HCT116 (cell line): ENCODE results near the gene GPR173. TPM values are rescaled to one million over a fixed set of nuclear protein-coding genes. Genes with fewer than 3 reads are reported as not detected.

Source experiments
- ATAC-seq: fragments of 200-7000 bp; cut with Tn5 transposase; 2 replicates; pipeline ENCODE4 v1.9.1; 2020; ENCODE audit warnings: mild to moderate bottlenecking, moderate library complexity
- BruUV-seq: library from RNA; stranded (reverse); fragments of 400-500 nt; replicated peaks from 2 replicates; lab custom pipeline; 2021; lab: Mats Ljungman, UMichigan
- CTCF ChIA-PET: fragments of 300-600 bp; sonication (Branson Sonifier 250); formaldehyde crosslinking; loops from one replicate; lab custom pipeline; 2021; ENCODE audit warnings: antibody characterized with exemption; lab: Charles Lee
- POLR2A ChIA-PET: fragments of 300-600, 350-600 bp; sonication (Branson Sonifier 250); formaldehyde crosslinking; loops from one replicate; lab custom pipeline; 2021; ENCODE audit warnings: antibody characterized with exemption; lab: Charles Lee
- RAD21 ChIA-PET, 2 experiments: fragments of 300-600 bp; sonication (Branson Sonifier 250); formaldehyde crosslinking; loops; one replicate each; lab custom pipeline; 2023; ENCODE audit warnings: low total read pairs in 2 of 2; ENCODE audit not compliant: uncharacterized antibody in 2 of 2, unreplicated experiment in 2 of 2, low non-redundant PET in 1 of 2; lab: Charles Lee
- DNase-seq: peaks from one replicate; pipeline ENCODE4 v3.0.0-alpha.2; 2010; ENCODE audit warnings: low read depth, low spot score
- H2AFZ ChIP-seq: fragments of 200-600 bp; shearing (Covaris generic), sonication (generic); 2 replicates; pipeline ENCODE4 v1.6.1; 2017; ENCODE audit warnings: low read depth, mixed run types, mixed read lengths, antibody characterized with exemption, low read length; ENCODE audit not compliant: poor library complexity, severe bottlenecking
- H3K27ac ChIP-seq: 2 replicates; pipeline ENCODE4 v1.5.1; 2012; ENCODE audit warnings: low read depth, low read length
- H3K27me3 ChIP-seq: fragments of 200-600 bp; sonication (generic); 2 replicates; pipeline ENCODE4 v1.6.1; 2016; ENCODE audit warnings: mixed run types, low read length, mixed read lengths; ENCODE audit not compliant: insufficient read depth
- H3K36me3 ChIP-seq, 2 experiments: fragments of 200-500 bp in 1 of 2; fragments of 200-600 bp in 1 of 2; sonication (Bioruptor generic) in 1 of 2; sonication (generic) in 1 of 2; 2 replicates each; pipeline versions ENCODE4 v1.5.1 to v1.6.1; 2014 to 2016; ENCODE audit warnings: low read length in 2 of 2, inconsistent platforms in 1 of 2, mixed read lengths in 1 of 2, mixed run types in 1 of 2; ENCODE audit not compliant: insufficient read depth in 2 of 2, control insufficient read depth in 1 of 2
- H3K4me1 ChIP-seq, 2 experiments: fragments of 200-600 bp in 1 of 2; sonication (generic) in 1 of 2; 2 replicates each; pipeline versions ENCODE4 v1.5.1 to v1.6.1; 2012 to 2017; ENCODE audit warnings: low read length in 2 of 2, inconsistent platforms in 1 of 2, mild to moderate bottlenecking in 1 of 2, mixed read lengths in 1 of 2, mixed run types in 1 of 2, moderate library complexity in 1 of 2; ENCODE audit not compliant: insufficient read depth in 2 of 2, control insufficient read depth in 1 of 2
- H3K4me2 ChIP-seq: fragments of 200-600 bp; sonication (generic); 2 replicates; pipeline ENCODE4 v1.6.1; 2017; ENCODE audit warnings: mixed run types, low read length, mixed read lengths
- H3K4me3 ChIP-seq, 2 experiments: fragments of 200-600 bp in 1 of 2; sonication (generic) in 1 of 2; replicated peaks in 1 of 2; 2 replicates each; pipeline ENCODE4 v1.5.1; 2011 to 2016; ENCODE audit warnings: low read length in 2 of 2, control low read depth in 1 of 2, low read depth in 1 of 2, mild to moderate bottlenecking in 1 of 2, mixed read lengths in 1 of 2, mixed run types in 1 of 2
- H3K79me2 ChIP-seq: fragments of 200-600 bp; sonication (generic); 2 replicates; pipeline ENCODE4 v1.6.1; 2017; ENCODE audit warnings: mild to moderate bottlenecking, mixed run types, low read length, moderate library complexity, mixed read lengths; ENCODE audit not compliant: insufficient read depth
- H3K9ac ChIP-seq: fragments of 200-600 bp; sonication (generic); 2 replicates; pipeline ENCODE4 v1.6.1; 2016; ENCODE audit warnings: low read length, mixed read lengths
- H3K9me2 ChIP-seq: fragments of 200-600 bp; sonication (generic), shearing (Covaris generic); 2 replicates; pipeline ENCODE4 v1.6.1; 2017; ENCODE audit warnings: mixed run types, mild to moderate bottlenecking, moderate library complexity; ENCODE audit not compliant: insufficient read depth
- H3K9me3 ChIP-seq, 2 experiments: fragments of 200-500 bp in 1 of 2; fragments of 200-600 bp in 1 of 2; sonication (Bioruptor generic) in 1 of 2; sonication (generic) in 1 of 2; 2 replicates each; pipeline ENCODE4 v1.6.1; 2014 to 2017; ENCODE audit warnings: low read length in 2 of 2, mixed read lengths in 2 of 2, inconsistent platforms in 1 of 2, low read depth in 1 of 2, mild to moderate bottlenecking in 1 of 2, mixed run types in 1 of 2, moderate library complexity in 1 of 2; ENCODE audit not compliant: control insufficient read depth in 1 of 2, insufficient read depth in 1 of 2
- H4K20me1 ChIP-seq: fragments of 200-600 bp; sonication (generic), shearing (Covaris generic); 2 replicates; pipeline ENCODE4 v1.6.1; 2017; ENCODE audit warnings: mixed run types, mild to moderate bottlenecking, moderate library complexity; ENCODE audit not compliant: insufficient read depth
- ATF3 ChIP-seq: IDR thresholded peaks from 2 replicates; pipeline ENCODE4 v1.6.1; 2012
- CBX3 ChIP-seq: IDR thresholded peaks from 2 replicates; pipeline ENCODE4 v1.6.1; 2012; ENCODE audit warnings: low read depth
- CTCF ChIP-seq, 3 experiments: fragments of 200-600 bp in 1 of 3; sonication (generic) in 1 of 3; IDR thresholded peaks in 2 of 3; conservative IDR thresholded peaks in 1 of 3; 2 replicates each; pipeline ENCODE4 v1.5.1; 2012 to 2017; ENCODE audit warnings: low read depth in 2 of 3, low read length in 2 of 3, antibody characterized with exemption in 1 of 3, borderline replicate concordance in 1 of 3, control low read depth in 1 of 3, mild to moderate bottlenecking in 1 of 3, mixed read lengths in 1 of 3, mixed run types in 1 of 3, moderate library complexity in 1 of 3; ENCODE audit not compliant: insufficient read depth in 1 of 3
- ELF1 ChIP-seq: IDR thresholded peaks from 2 replicates; pipeline ENCODE4 v1.6.1; 2012; ENCODE audit warnings: low read depth, borderline replicate concordance
- EZH2 ChIP-seq: fragments of 200-600 bp; sonication (generic); IDR thresholded peaks from 2 replicates; pipeline ENCODE4 v1.6.1; 2017; ENCODE audit warnings: antibody characterized with exemption, mixed run types
- EZH2phosphoT487 ChIP-seq: fragments of 200-600 bp; IDR thresholded peaks from 2 replicates; pipeline ENCODE4 v1.6.1; 2018; ENCODE audit warnings: antibody characterized with exemption, borderline replicate concordance
- POLR2AphosphoS5 ChIP-seq: IDR thresholded peaks from 2 replicates; pipeline ENCODE4 v1.6.1; 2011; ENCODE audit warnings: mild to moderate bottlenecking, low read depth, low read length, moderate library complexity
- SIN3A ChIP-seq: IDR thresholded peaks from 2 replicates; pipeline ENCODE4 v1.6.1; 2012; ENCODE audit warnings: low read depth
- SP1 ChIP-seq: IDR thresholded peaks from 2 replicates; pipeline ENCODE4 v1.6.1; 2012; ENCODE audit warnings: low read depth
- SRF ChIP-seq: IDR thresholded peaks from 2 replicates; pipeline ENCODE4 v1.6.1; 2012; ENCODE audit warnings: low read depth
- ZBTB33 ChIP-seq: IDR thresholded peaks from 2 replicates; pipeline ENCODE4 v1.6.1; 2011; ENCODE audit warnings: mild to moderate bottlenecking, low read length, moderate library complexity; ENCODE audit not compliant: insufficient replicate concordance; ENCODE audit errors: extremely low read depth
- intact Hi-C: fragments of 100-400 bp; cut with micrococcal nuclease; formaldehyde crosslinking; loops from 2 replicates; pipeline ENCODE4 v1.10.0; 2022
- total RNA-seq: library from RNA; stranded (reverse); gene quantifications from one replicate; pipeline ENCODE4 v1.2.1, GENCODE V29; 2021; ENCODE audit not compliant: unreplicated experiment

GPR173 gene
- total RNA-seq, 1 experiment from 2014 or later: 3.4 TPM

GRCh38 chrX:53086464-53086863, 37.9 kb downstream of the GPR173 start (continued):
- TF ChIP-seq CTCF (IDR thresholded peaks at IDR 0.05 in 2 of 3, conservative IDR thresholded peaks at IDR 0.05 in 1 of 3; ENCODE audit: borderline replicate concordance in 1 of 3, insufficient read depth in 1 of 3, low read depth in 2 of 3, low read length in 2 of 3) (no peak), CBX3 (no peak), SRF (no peak)
- TF ChIP-seq, all 23 proteins: peak for 0

- peaks cover 0 to 10% of the 10 kb centered on the region in 2 experiments; a peak in 1 of 4 replicates for H3K36me3 ChIP-seq
- no peak overlapping the region for H3K27ac ChIP-seq
- no peak overlapping the region for H3K9ac ChIP-seq
- H3K4me3 ChIP-seq: no peak overlapping the region
- DNase-seq (no peak), ATAC-seq (no peak)
- H4K20me1 ChIP-seq: no peaks in the 10 kb centered on the region
- BruUV-seq: no TSS peak
- peaks cover 8% of the 10 kb centered on the region; the same call in 1 of the 2 replicates for H3K79me2 ChIP-seq
- POLR2A ChIA-PET: no interaction called here
- TF ChIP-seq SP1 (no peak), POLR2AphosphoS5 (no peak), ATF3 (no peak), EZH2phosphoT487 (no peak), ELF1 (no peak), SIN3A (no peak), ZBTB33 (no peak), EZH2 (no peak)
- intact Hi-C loops: no loop called here
- no peaks in the 10 kb centered on the region for H3K27me3 ChIP-seq
- CTCF ChIA-PET: no interaction called here
- H3K4me2 ChIP-seq: no peak overlapping the region
- no peaks in the 10 kb centered on the region for H3K9me2 ChIP-seq
- RAD21 ChIA-PET: no interaction called here
- no peak overlapping the region for H2AFZ ChIP-seq
- peaks cover 0 to 8% of the 10 kb centered on the region in 2 experiments; a peak in 1 of 4 replicates for H3K4me1 ChIP-seq
- H3K9me3 ChIP-seq: no peaks in the 10 kb centered on the region
Measured at GRCh38 chrX:53087388-53087831, 38.8 kb downstream of the GPR173 start.
